ENCODE data around the gene NCS1.

DNA sequence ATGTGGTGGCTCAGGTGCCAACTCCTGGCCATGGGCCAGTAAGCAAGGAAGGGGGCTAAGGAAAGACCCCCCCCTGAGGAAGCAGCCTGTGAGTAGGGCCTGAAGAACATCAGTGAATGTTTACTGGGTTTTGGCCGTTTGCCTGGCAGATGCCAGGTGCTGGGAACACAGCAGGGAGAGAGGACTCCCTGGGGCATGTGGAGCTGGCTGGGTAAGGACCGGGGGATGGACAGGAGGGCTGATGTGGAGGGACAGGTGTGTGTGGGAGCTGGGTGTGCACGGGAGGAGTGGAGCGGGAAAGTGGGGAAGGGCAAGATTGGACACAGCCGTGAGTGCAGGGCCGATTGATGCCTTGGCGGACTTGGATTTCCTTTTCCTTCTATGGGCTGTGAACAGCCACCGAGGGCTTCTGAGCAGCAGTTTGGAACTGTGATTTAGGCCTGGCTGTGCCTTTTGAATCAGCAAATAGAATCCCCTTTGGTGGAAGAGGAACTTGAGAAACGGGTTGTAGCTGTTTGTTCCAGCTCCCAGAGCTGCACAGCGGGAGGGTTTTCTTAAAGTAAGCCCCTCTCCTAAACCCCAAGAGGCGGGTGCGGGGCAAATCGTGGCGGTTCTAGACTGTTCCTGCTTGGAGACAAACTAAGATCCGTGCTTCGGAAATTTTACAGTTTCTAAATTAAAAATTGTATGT is 96.5 kb downstream of the NCS1 start:
- TF ChIP-seq CTCF (IDR thresholded peaks at IDR 0.05; ENCODE audit: insufficient read depth, low read depth, low read length) (no peak), EZH2 (IDR thresholded peaks at IDR 0.05; ENCODE audit: insufficient read depth, low read length) (no peak)

Measured in astrocyte (in vitro differentiated cells and primary cell).